OCI-M2 (cell line): ENCODE measurements around the gene AUTS2.
"Not testable (repeated sequence)": the region's sequence is repeated elsewhere in the genome, so short reads cannot be mapped to it uniquely, and the experiment has no call there.

Source experiments
- DNase-seq: peaks from one replicate; lab custom pipeline; 2025; ENCODE audit not compliant: unreplicated experiment; lab: John Stamatoyannopoulos, UW

AUTS2 gene

GRCh38 chr7:70582927-70583895, 984.9 kb downstream of the AUTS2 start:
- DNase-seq: no peak

- DNase-seq: no peak
Observed at GRCh38 chr7:70583965-70584883, 985.9 kb downstream of the AUTS2 start.

- DNase-seq: no peak
Observed at GRCh38 chr7:70585071-70585470, 986.8 kb downstream of the AUTS2 start.

GRCh38 chr7:70586822-70587221, 988.5 kb downstream of the AUTS2 start:
- DNase-seq: no peak

GRCh38 chr7:70587739-70588138, 989.5 kb downstream of the AUTS2 start:
- DNase-seq: no peak

- DNase-seq: no peak
Observed at GRCh38 chr7:70588191-70588921, 990.1 kb downstream of the AUTS2 start.

- DNase-seq: no peak
Observed at GRCh38 chr7:70589010-70589409, 990.7 kb downstream of the AUTS2 start.

- DNase-seq: no peak
Observed at GRCh38 chr7:70589590-70589989, 991.3 kb downstream of the AUTS2 start.

- no peak for DNase-seq
Observed at GRCh38 chr7:70590126-70590854, 992.0 kb downstream of the AUTS2 start.

- DNase-seq: no peak
Observed at GRCh38 chr7:70591643-70592042, 993.4 kb downstream of the AUTS2 start.

GRCh38 chr7:70592171-70592570, 993.9 kb downstream of the AUTS2 start:
- no peak for DNase-seq

GRCh38 chr7:70594170-70594569, 995.9 kb downstream of the AUTS2 start:
- DNase-seq: no peak

GRCh38 chr7:70594885-70595284, 996.6 kb downstream of the AUTS2 start:
- DNase-seq: not testable (repeated sequence)

GRCh38 chr7:70595370-70595754, 997.1 kb downstream of the AUTS2 start:
- no peak for DNase-seq

GRCh38 chr7:70595755-70596597, 997.7 kb downstream of the AUTS2 start:
- no peak for DNase-seq

GRCh38 chr7:70596598-70596913, 998.3 kb downstream of the AUTS2 start:
- no peak for DNase-seq

- no peak for DNase-seq
Observed at GRCh38 chr7:70597066-70597465, 998.8 kb downstream of the AUTS2 start.

GRCh38 chr7:70598976-70599375, 1000.7 kb downstream of the AUTS2 start:
- no peak for DNase-seq

GRCh38 chr7:70599446-70600190, 1001.3 kb downstream of the AUTS2 start:
- no peak for DNase-seq
